AG04450 (cell line): ENCODE data around the gene RXFP4. TPM values are rescaled to one million over a fixed set of nuclear protein-coding genes. Genes with fewer than 3 reads are reported as not detected.

Experiments used
- CTCF ChIA-PET: fragments of 300-600, 350-600 bp; formaldehyde crosslinking; extraction: SDS; loops from one replicate; lab custom pipeline; 2022; ENCODE audit warnings: antibody characterized with exemption, inconsistent platforms; lab: Charles Lee
- POLR2A ChIA-PET: fragments of 350-600 bp; formaldehyde crosslinking; extraction: SDS; loops from one replicate; lab custom pipeline; 2021; ENCODE audit warnings: antibody characterized with exemption, inconsistent platforms; lab: Yijun Ruan, JAX
- DNase-seq: peaks from one replicate; pipeline ENCODE4 v3.0.0-alpha.2; 2011; ENCODE audit warnings: low read depth, low spot score
- H3K27ac ChIP-seq: one replicate; pipeline ENCODE4 v1.5.1; 2012; ENCODE audit warnings: low read depth, low read length, control low read depth
- H3K27me3 ChIP-seq: one replicate; pipeline ENCODE4 v1.6.0; 2012; ENCODE audit warnings: low read length; ENCODE audit not compliant: control insufficient read depth, insufficient read depth
- H3K4me3 ChIP-seq: 2 replicates; pipeline ENCODE4 v1.5.1; 2011; ENCODE audit warnings: mild to moderate bottlenecking, low read depth, low read length, control low read depth
- H3K9me3 ChIP-seq: 2 replicates; pipeline ENCODE4 v1.5.1; 2012; ENCODE audit warnings: low read length; ENCODE audit not compliant: control insufficient read depth, insufficient read depth
- polyA plus RNA-seq: library from polyadenylated mRNA; depleted of rRNA; stranded (reverse); fragments of >200 nt; gene quantifications from 2 replicates; pipeline ENCODE4 v1.2.3, GENCODE V29; 2011
- TF ChIP-seq, protein P1 (sequence below): IDR thresholded peaks from 2 replicates; pipeline ENCODE4 v1.5.1; 2011; ENCODE audit warnings: low read depth, low read length, control low read depth, inconsistent platforms

Gene RXFP4
- polyA plus RNA-seq, 1 experiment, result not detected

DNA sequence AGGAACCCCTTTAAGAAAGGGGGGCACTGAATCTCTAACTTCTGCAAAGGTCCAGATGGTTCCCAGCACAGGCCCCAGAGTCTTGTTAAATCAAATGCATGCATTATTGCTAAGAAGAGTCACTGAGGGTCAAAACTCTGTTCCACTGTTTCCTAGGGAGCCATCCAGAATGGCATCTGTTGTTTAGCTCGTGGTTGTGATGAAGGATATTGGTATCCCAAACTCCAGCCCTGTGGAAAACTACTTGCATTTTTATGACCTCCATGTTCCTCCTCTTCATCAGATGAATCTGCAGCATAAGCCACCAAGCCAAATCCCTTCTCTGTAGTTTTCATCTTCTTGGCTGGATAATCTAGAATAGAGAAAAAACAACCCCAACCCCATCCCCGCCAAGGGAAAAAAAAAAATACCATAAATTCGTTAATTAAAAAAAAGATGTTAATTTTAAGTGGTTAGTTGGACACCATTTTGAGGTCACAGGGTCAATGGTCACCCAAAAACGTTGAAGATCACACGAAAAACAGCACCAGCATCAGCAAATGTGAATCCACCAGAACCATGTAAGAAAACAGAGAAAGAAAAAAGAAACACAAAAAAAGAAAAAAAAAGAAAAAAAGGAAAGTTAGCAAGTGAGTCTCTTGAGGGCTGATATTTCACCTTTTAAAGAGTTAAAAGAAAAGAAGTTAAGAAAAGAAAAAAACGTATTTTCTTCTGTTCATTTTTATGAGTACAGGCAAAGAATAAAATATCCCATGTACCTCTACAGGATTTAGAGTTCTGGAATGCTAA is 27.3 kb upstream of the RXFP4 start:
- H3K4me3 ChIP-seq, result no peak overlapping the region
- CTCF ChIA-PET, result no interaction called here
- TF ChIP-seq, protein P1, sequence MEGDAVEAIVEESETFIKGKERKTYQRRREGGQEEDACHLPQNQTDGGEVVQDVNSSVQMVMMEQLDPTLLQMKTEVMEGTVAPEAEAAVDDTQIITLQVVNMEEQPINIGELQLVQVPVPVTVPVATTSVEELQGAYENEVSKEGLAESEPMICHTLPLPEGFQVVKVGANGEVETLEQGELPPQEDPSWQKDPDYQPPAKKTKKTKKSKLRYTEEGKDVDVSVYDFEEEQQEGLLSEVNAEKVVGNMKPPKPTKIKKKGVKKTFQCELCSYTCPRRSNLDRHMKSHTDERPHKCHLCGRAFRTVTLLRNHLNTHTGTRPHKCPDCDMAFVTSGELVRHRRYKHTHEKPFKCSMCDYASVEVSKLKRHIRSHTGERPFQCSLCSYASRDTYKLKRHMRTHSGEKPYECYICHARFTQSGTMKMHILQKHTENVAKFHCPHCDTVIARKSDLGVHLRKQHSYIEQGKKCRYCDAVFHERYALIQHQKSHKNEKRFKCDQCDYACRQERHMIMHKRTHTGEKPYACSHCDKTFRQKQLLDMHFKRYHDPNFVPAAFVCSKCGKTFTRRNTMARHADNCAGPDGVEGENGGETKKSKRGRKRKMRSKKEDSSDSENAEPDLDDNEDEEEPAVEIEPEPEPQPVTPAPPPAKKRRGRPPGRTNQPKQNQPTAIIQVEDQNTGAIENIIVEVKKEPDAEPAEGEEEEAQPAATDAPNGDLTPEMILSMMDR, result no peak
- POLR2A ChIA-PET, result no interaction called here
- peak overlapping the region; percentile 63 for H3K27ac ChIP-seq
- H3K27me3 ChIP-seq, result no peaks in the 10 kb centered on the region
- no peaks in the 10 kb centered on the region for H3K9me3 ChIP-seq
- peak; percentile 43 for DNase-seq

DNA sequence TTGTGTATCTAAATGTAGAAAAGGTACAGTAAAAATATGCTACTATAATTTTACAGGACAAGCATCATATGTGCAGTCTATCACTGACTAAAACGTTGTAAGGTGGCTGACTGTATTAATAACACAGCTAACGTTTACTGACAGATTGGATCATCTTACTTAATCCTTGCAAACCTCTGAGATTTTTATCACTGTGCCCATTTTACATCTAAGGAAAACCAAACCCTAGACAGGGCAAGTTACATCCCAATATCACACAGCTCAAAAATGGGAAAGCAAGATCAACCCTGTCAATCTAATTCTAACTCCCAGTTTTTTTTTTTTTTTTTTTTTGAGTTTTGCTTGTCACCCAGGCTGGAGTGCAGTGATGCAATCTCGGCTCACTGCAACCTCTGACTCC is 22.8 kb upstream of the RXFP4 start:
- CTCF ChIA-PET, result interaction anchor here (0.6 kb wide), 1 partner anchor 15 kb away, joined by 6 read pairs; no protein-coding TSS in a partner anchor

DNA sequence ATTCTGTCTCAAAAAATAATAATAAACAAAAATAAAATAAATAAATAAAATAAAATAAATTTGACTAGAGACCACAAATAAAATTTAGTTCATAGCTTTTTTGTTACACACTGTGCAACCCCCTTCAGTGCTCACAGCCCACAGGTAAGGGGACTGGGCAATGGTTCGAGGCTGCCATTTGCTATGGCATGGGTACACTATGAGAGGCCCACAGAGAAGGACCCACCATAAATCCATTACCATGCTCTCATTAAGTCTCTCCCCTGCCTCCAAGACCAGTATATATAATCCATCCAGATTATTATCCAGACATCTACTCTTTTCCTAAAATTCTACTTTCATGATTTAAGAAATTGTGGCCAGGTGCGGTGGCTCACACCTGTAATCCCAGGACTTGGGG is 21.6 kb upstream of the RXFP4 start:
- Histone ChIP-seq H3K4me3 (no peak overlapping the region), H3K27ac (no peak overlapping the region), H3K27me3 (no peaks in the 10 kb centered on the region), H3K9me3 (no peaks in the 10 kb centered on the region)
- POLR2A ChIA-PET, result no interaction called here
- TF ChIP-seq, protein P1, result no peak
- CTCF ChIA-PET, result no interaction called here
- DNase-seq, result no peak

More for the DNA sequence above, 22.8 kb upstream of the RXFP4 start:
- no peak overlapping the region for H3K4me3 ChIP-seq
- TF ChIP-seq, protein P1, result no peak
- no peak overlapping the region for H3K27ac ChIP-seq
- H3K9me3 ChIP-seq, result no peaks in the 10 kb centered on the region
- POLR2A ChIA-PET, result interaction anchor here (0.7 kb wide), 1 partner anchor 9 kb away, joined by 7 read pairs; no protein-coding TSS in a partner anchor
- no peak for DNase-seq
- no peaks in the 10 kb centered on the region for H3K27me3 ChIP-seq

DNA sequence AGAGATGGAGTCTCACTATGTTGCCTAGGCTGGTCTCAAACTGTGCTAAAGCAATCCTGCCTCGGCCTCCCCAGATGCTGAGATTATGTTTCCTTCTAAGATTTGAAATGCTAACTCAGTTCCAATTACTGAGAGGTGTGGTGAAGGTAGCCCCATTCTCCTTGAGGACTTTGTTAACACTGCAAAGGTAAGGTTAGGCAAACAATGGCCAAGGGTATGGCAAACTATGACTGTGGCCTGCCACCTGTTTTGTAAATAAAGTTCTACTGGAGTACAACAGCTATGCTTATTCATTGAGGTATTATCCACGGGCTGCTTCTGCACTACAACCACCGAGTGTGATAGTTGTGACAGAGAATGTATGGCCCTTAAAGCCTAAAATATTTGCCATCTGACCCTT is 20.7 kb upstream of the RXFP4 start:
- TF ChIP-seq, protein P1, result no peak
- Histone ChIP-seq H3K27me3 (no peaks in the 10 kb centered on the region), H3K9me3 (no peaks in the 10 kb centered on the region), H3K27ac (no peak overlapping the region), H3K4me3 (no peak overlapping the region)
- POLR2A ChIA-PET, result no interaction called here
- CTCF ChIA-PET, result no interaction called here
- no peak for DNase-seq

DNA sequence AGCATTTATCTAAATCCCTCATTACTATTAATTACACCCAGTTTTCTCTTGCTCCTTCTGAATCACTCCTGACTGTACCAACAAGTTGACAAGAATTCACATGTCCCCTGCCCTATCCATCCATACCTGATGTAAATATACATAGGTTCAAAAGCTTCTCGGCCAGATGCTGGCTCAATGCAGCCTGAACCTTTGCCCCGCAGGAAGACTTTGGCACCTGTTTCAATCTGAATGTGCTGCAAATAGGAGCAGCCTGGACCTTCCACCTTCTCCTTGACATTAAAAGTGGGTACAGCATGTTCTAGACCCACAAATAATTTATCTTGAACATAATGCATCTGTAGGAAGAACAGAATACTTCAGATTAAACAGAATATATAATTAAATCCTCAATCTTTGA is 15.9 kb upstream of the RXFP4 start:
- no peak overlapping the region for H3K27ac ChIP-seq
- DNase-seq, result no peak
- POLR2A ChIA-PET, result interaction anchor here (0.7 kb wide), 1 partner anchor 31 kb away, joined by 4 read pairs; no protein-coding TSS in a partner anchor
- no peaks in the 10 kb centered on the region for H3K27me3 ChIP-seq
- H3K9me3 ChIP-seq, result no peaks in the 10 kb centered on the region
- CTCF ChIA-PET, result no interaction called here
- H3K4me3 ChIP-seq, result no peak overlapping the region
- TF ChIP-seq, protein P1, result no peak
